Measurements from ENCODE around the gene APMAP. TPM values are rescaled to one million over a fixed set of nuclear protein-coding genes. Genes with fewer than 3 reads are reported as not detected.

APMAP gene
- total RNA-seq, 1 donor from 2014 or later: 95.2 TPM

- Mint-ChIP-seq H3K4me3 (ENCODE audit: unreplicated experiment) (no peak overlapping the region), H3K36me3 (ENCODE audit: low read depth, unreplicated experiment) (peaks cover 49% of the 10 kb centered on the region), H3K27me3 (ENCODE audit: unreplicated experiment) (no peaks in the 10 kb centered on the region), H3K4me1 (ENCODE audit: unreplicated experiment) (no peaks in the 10 kb centered on the region), H3K9me3 (ENCODE audit: unreplicated experiment) (no peaks in the 10 kb centered on the region), H3K27ac (ENCODE audit: unreplicated experiment) (no peak overlapping the region)
- DNase-seq (ENCODE audit: low spot score): no peak
- no peak for TF ChIP-seq CTCF (IDR thresholded peaks at IDR 0.05; ENCODE audit: unreplicated experiment)
Measured at GRCh38 chr20:24971376-24972101, 21.0 kb downstream of the APMAP start.

- H3K27me3 Mint-ChIP-seq (ENCODE audit: unreplicated experiment): no peaks in the 10 kb centered on the region
- H3K4me1 Mint-ChIP-seq (ENCODE audit: unreplicated experiment): no peaks in the 10 kb centered on the region
- peaks cover 45% of the 10 kb centered on the region for H3K36me3 Mint-ChIP-seq (ENCODE audit: low read depth, unreplicated experiment)
- TF ChIP-seq CTCF (IDR thresholded peaks at IDR 0.05; ENCODE audit: unreplicated experiment): no peak
- DNase-seq (ENCODE audit: low spot score): no peak
- H3K4me3 Mint-ChIP-seq (ENCODE audit: unreplicated experiment): no peak overlapping the region
- H3K27ac Mint-ChIP-seq (ENCODE audit: unreplicated experiment): no peak overlapping the region
- H3K9me3 Mint-ChIP-seq (ENCODE audit: unreplicated experiment): no peaks in the 10 kb centered on the region
Measured at GRCh38 chr20:24970754-24971153, 21.8 kb downstream of the APMAP start.

GRCh38 chr20:24970030-24970553 is 22.5 kb downstream of the APMAP start:
- H3K4me3 Mint-ChIP-seq (ENCODE audit: unreplicated experiment): no peak overlapping the region
- DNase-seq (ENCODE audit: low spot score): no peak
- peaks cover 45% of the 10 kb centered on the region for H3K36me3 Mint-ChIP-seq (ENCODE audit: low read depth, unreplicated experiment)
- H3K9me3 Mint-ChIP-seq (ENCODE audit: unreplicated experiment): no peaks in the 10 kb centered on the region
- no peaks in the 10 kb centered on the region for H3K4me1 Mint-ChIP-seq (ENCODE audit: unreplicated experiment)
- no peaks in the 10 kb centered on the region for H3K27me3 Mint-ChIP-seq (ENCODE audit: unreplicated experiment)
- TF ChIP-seq CTCF (IDR thresholded peaks at IDR 0.05; ENCODE audit: unreplicated experiment): no peak
- H3K27ac Mint-ChIP-seq (ENCODE audit: unreplicated experiment): no peak overlapping the region

GRCh38 chr20:24969186-24970029 is 23.1 kb downstream of the APMAP start:
- no peak overlapping the region for H3K27ac Mint-ChIP-seq (ENCODE audit: unreplicated experiment)
- DNase-seq (ENCODE audit: low spot score): no peak
- no peaks in the 10 kb centered on the region for H3K9me3 Mint-ChIP-seq (ENCODE audit: unreplicated experiment)
- no peak overlapping the region for H3K4me3 Mint-ChIP-seq (ENCODE audit: unreplicated experiment)
- H3K27me3 Mint-ChIP-seq (ENCODE audit: unreplicated experiment): no peaks in the 10 kb centered on the region
- no peak for TF ChIP-seq CTCF (IDR thresholded peaks at IDR 0.05; ENCODE audit: unreplicated experiment)
- peaks cover 40% of the 10 kb centered on the region for H3K36me3 Mint-ChIP-seq (ENCODE audit: low read depth, unreplicated experiment)
- H3K4me1 Mint-ChIP-seq (ENCODE audit: unreplicated experiment): no peaks in the 10 kb centered on the region
